ENCODE data around the gene RAPSN.
A peak's percentile ranks its signal among the peaks of the same experiment; 100 is the strongest.

RAPSN gene
- 0.17 to 2.9 (median 1.1) reads per million in 17 experiments for total RNA-seq

GRCh38 chr11:47448566-47449427 lies at the start of gene RAPSN:
Gene RAPSN, minus strand, starts transcription at chr11:47449136. Its CDS starts 172 bp downstream, at chr11:47448964.
- no peak for DNase-seq

GRCh38 chr11:47498149-47498548 lies 49.2 kb upstream of the RAPSN start:
- DNase-seq: no peak

GRCh38 chr11:47496808-47497207 lies 47.9 kb upstream of the RAPSN start:
- DNase-seq: no peak

GRCh38 chr11:47495856-47496217 lies 46.9 kb upstream of the RAPSN start:
- DNase-seq: no peak

- peak in 3 of 4 experiments; percentile 10 to 57 (median 52) for DNase-seq
Observed at GRCh38 chr11:47495011-47495855, 46.3 kb upstream of the RAPSN start.

- DNase-seq: no peak
Observed at GRCh38 chr11:47489395-47489755, 40.4 kb upstream of the RAPSN start.

GRCh38 chr11:47488674-47489394 lies 39.9 kb upstream of the RAPSN start:
- no peak for DNase-seq

GRCh38 chr11:47488111-47488510 lies 39.2 kb upstream of the RAPSN start:
- no peak for DNase-seq

GRCh38 chr11:47487421-47487820 lies 38.5 kb upstream of the RAPSN start:
- no peak for DNase-seq

- DNase-seq: peak; percentile 31 to 70 (median 66)
Observed at GRCh38 chr11:47485107-47485506, 36.2 kb upstream of the RAPSN start.

- DNase-seq: peak; percentile 29 to 79 (median 59)
Observed at GRCh38 chr11:47483457-47483856, 34.5 kb upstream of the RAPSN start.

- DNase-seq: peak in 2 of 4 experiments; percentile 23 to 26
Observed at GRCh38 chr11:47480762-47481161, 31.8 kb upstream of the RAPSN start.

GRCh38 chr11:47478651-47479329 lies 29.9 kb upstream of the RAPSN start:
- DNase-seq: no peak

- DNase-seq: no peak
Observed at GRCh38 chr11:47477753-47478152, 28.8 kb upstream of the RAPSN start.

GRCh38 chr11:47477323-47477722 lies 28.4 kb upstream of the RAPSN start:
- peak; percentile 35 to 63 (median 42) for DNase-seq

GRCh38 chr11:47470671-47471070 lies 21.7 kb upstream of the RAPSN start:
- no peak for DNase-seq

- peak in 3 of 4 experiments; percentile 25 to 30 (median 30) for DNase-seq
Observed at GRCh38 chr11:47469361-47470179, 20.6 kb upstream of the RAPSN start.

- peak; percentile 62 to 74 (median 68) for DNase-seq
Observed at GRCh38 chr11:47468598-47469214, 19.8 kb upstream of the RAPSN start.

GRCh38 chr11:47467357-47467756 lies 18.4 kb upstream of the RAPSN start:
- no peak for DNase-seq

GRCh38 chr11:47466701-47467250 lies 17.8 kb upstream of the RAPSN start:
- no peak for DNase-seq
